Transverse colon (tissue), 4 donors: ENCODE measurements around the gene EML1.

Experiments
- CTCF ChIP-seq, 5 experiments: fragments of 200-600 bp in 3 of 5; fragments of 450-650 bp in 2 of 5; sonication (generic) in 3 of 5; IDR thresholded peaks; 1 replicate in 2 of 5; 2 replicates in 3 of 5; pipeline ENCODE4 v1.5.1; 2016 to 2017; ENCODE audit warnings: antibody characterized with exemption in 5 of 5, inconsistent platforms in 3 of 5, mild to moderate bottlenecking in 2 of 5, moderate library complexity in 1 of 5
- EP300 ChIP-seq: sonication (generic); formaldehyde crosslinking; IDR thresholded peaks from one replicate; pipeline ENCODE4 v1.6.1; 2017; ENCODE audit warnings: antibody characterized with exemption, low read depth
- POLR2A ChIP-seq: fragments of 450-650 bp; IDR thresholded peaks from one replicate; pipeline ENCODE4 v1.6.1; 2016; ENCODE audit warnings: antibody characterized with exemption, mild to moderate bottlenecking, moderate library complexity
- POLR2AphosphoS5 ChIP-seq, 3 donors: sonication (generic); formaldehyde crosslinking; IDR thresholded peaks; one replicate each; pipeline ENCODE4 v1.6.1; 2016; ENCODE audit warnings: antibody characterized with exemption in 3 of 3

GRCh38 chr14:99772371-99773283 lies 20.6 kb upstream of the EML1 start:
- TF ChIP-seq POLR2AphosphoS5 (IDR thresholded peaks at IDR 0.05): no peak
- TF ChIP-seq POLR2A: no peak
- no peak for TF ChIP-seq EP300
- TF ChIP-seq CTCF (IDR thresholded peaks at IDR 0.05): no peak
